GM18498 (cell line): ENCODE data around the gene FSTL3.
"Not testable (repeated sequence)": the region's sequence is repeated elsewhere in the genome, so short reads cannot be mapped to it uniquely, and the experiment has no call there.

Experiments
- ATAC-seq: cut with Tn5 transposase; IDR thresholded peaks from one replicate; pipeline ENCODE4 v1.9.1; 2021; ENCODE audit warnings: mild to moderate bottlenecking, moderate library complexity; ENCODE audit not compliant: unreplicated experiment

Gene FSTL3

DNA sequence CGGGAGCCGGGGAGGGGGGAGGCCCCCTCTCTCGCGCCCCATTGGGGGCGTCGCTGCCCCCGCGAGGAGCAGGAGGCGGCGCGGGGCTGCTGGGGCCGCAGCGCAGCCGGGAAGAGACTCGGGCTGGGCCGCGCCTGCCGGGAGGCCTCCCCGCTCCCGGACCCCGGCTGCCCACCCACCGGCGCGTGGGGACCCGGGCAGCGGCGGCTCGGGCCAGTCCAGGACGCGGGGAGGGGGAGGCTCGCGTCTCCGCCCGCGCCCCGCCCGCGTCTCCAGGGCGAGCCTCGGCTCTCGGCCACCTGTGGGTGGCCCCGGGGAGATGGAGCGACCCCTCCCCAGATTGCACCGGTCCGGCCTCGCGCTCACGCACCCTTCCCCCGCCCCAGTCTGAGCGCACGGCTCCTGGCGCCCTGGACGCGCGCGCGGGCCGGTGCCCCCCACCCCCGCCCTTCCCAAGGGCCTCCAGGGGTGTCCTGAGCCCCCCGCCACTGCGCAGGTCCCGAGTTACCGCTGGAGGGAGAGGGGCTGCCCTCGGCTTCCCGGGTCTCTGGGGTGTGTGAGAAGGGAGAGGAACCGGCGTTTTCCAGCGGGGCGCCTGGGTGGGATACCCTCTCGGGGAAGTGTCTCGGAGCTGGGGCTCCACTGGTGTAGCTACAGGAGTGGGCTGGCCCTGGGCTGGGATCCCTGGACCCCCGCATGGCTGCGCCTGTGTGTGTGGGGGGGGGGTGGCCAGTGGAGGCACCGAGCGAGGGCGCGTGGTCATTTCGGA is 33.2 kb downstream of the FSTL3 start:
- no peak for ATAC-seq

DNA sequence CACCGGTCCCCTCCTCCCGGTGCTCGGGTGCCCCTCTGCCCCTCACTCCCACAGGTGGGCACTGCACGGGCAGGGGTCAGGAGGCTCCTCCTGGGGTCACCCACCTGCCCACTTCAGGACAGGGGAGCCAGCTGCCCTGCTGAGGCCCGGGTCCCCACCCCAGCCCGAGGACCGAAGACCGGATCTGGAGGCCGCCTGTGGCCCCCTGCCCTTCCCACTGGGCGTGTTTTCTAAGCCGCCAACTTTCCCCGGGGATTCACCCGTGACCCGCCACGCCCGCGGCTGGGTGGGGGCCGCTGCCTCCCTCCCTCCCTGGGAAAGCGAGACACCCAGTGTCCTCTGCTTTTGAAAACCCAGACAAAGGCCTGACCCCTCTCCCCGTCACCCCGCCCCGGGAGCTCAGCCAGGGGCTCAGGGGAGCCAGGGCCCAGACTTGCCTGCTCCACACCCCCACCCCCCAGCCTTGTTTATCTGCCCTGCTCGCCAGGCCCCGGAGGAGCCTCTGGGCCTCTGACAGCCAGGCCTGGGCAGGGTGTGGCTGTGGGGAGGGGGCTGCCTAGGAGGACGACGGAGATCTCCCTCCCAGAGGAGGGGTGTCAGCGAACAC is 33.9 kb downstream of the FSTL3 start:
- no peak for ATAC-seq

DNA sequence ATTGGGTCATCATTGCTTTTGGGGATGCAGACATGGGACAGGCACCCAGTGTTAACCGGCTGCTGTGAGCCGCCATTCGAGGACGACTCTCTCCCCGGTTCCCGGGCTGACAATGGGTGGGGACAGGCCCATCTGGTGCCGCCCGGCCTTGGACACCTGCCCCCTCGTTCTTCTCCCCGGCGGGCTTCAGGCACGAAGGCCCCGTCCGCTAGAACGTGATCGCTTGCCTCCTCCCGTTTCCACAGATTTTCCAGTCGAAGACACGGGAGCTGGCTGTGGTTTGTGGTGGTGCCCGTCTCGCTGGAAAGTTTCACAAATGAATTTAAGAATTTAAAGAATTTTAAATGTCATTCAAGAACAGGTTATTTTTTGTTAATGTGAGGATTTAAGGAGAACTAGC is 34.6 kb downstream of the FSTL3 start:
- ATAC-seq = no peak

DNA sequence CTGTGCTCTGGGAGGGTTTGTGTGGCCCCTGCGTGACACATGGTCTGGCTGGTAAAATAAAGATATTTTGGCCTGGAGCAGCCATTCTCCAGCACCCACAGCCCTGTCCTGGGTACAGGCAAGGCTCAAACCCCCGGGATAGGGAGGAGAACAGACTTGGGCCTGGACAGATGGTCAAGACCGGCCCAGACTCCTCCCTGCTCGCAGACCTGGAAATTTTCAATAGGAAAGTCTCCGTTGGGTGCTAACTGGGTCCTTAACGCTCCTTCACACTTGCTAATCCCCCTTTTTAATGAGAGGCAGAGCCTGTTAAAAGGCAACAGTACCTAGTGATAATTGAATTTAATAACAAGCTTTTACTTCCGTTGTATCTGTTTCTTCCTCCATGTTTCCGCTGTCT is 35.1 kb downstream of the FSTL3 start:
- no peak for ATAC-seq

DNA sequence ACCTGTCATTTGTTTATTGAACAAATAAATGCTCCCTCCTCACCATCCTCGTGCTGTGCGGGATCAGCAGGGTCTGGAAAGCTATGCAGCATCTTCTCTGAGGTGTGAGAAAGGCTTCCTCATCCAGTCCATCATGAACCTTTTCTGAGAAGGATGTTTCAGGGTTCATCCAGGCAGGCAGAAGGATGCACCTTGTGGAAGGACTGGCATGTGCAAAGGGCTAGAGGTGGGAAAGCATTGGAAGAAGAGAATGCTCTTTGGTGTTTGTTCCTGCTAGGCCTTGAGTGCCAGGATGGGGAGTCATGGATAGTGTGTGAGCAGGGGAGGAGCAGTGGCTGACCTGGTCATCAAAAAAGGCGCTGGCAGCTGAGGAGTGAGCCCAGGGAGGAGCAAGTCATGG is 39.2 kb downstream of the FSTL3 start:
- ATAC-seq = no peak

DNA sequence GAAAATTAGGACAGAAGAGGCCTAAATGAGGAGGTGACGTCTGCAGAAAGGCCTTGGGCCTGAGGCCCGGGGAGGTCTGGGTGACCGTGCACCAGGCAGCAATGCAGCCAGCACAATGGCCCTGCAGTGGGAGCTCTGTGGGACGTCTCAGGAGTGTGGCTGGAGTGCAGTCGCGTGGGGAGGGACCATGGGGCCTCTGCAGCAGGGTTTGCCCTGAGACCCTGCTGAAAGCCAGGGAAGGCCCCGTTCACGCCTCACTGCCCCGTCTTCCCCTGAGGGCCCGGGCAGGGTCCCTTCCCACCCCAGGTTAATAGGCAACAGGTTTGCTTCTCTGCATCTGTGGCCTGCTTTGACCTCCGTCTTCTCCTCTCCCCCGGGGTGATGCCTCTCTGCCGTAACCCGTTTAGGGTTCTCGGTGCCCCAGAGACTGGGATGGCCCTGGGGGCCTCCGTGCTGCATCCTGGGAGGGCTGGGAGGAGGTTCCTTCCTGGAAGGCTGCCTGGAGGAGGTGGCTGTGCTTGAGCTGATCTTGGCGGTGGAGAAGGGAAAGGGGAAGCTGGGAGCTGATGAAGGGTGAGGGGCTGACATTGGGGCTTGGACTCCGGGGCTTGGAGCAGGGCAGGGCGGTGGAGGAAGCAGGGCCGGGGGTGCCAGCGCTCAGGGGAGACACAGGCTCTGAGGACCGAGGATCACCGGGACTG is 42.2 kb downstream of the FSTL3 start:
- no peak for ATAC-seq

DNA sequence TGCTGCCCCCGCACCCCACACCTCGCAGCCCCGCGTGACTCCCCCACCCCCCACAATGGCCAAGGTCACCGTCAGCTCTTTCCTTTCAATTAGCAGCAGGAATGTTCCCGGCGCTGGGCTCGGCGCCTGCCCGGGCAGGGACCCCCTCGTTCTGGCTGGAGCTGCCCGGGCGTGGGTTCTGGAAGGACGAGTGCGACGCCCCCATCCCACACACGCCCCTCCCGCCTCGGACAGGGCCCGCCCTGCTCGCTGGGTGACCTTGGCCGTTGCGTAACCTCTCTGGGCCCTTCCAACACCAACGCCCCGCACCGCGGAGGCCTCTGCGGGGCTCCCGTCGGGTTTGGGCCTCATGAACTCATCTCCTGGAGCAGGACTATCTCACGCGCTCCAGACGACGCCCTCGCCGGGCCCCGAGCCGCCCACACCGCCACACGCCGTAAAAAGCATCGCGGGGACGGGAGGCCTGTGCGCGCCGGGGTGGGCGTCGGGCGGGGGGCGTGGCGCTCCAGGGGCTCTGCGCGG is 42.9 kb downstream of the FSTL3 start:
- ATAC-seq = no peak

DNA sequence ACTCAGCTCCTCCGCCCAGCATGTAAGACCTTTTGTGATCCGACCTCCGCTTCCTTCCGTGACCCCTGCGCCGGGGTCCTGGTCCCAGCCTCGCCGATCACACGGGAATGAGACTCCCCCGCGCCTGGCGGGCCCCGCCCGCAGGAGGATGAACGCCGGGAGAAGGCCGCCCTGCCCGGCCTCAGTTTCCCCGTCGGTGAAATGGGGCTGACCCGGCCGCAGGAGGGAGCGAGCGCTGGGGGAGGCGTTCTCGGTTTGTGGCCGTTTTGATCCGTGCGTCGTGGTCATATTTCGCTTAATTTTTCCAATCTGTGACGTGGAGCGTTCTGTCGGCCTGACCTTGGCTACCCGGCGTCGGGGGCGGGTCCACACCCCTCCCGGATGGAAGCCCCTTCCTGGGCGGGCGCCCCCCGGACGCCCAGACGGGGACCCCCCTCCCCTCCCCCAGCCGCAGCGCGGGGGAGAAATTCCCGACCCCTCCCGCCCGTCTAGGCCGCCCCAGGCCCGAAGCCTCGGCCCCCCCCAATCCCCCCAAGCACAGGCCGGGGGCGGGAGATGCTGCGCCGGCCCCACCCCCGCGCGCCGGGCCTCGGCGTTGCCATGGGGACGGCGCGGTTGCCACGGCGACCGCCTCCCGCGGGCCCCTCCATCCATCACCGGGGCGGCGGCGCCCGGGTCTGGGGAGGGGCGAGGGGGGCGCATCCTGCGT is 43.6 kb downstream of the FSTL3 start:
- ATAC-seq = no peak

DNA sequence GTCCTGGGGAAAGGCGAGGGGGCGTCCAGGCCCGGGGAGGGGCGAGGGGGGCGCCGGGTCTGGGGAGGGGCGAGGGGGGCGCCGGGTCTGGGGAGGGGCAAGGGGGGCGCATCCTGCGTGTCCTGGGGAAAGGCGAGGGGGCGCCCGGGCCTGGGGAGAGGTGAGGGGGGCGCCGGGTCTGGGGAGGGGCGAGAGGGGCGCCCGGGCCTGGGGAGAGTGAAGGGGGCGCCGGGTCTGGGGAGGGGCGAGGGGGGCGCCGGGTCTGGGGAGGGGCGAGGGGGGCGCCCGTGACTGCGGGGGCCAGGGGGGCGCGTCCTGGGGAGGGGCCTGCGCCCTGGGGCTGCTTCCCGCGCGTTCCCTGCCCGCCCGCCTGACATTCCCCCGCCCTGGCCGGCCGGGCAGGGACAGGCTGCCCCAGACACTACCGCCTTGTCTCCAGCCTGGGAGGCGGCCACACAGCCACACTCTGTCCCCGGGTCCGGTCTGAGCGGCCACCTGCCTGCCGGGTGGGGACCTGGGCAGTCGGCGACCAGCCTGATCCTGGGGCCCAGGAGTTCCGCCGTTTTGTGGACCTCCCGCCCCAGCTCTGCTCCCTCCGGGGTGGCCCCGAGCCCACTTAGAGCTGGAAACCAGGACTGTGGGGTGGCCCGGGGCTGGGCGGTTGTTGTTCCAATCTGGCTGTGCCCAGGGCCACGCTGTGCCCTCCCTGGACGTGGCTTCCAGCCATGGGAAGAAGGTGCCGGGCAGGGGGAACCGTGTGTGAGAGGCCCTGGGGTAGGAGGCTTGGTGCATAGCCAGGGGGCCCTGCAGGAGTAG is 44.4 kb downstream of the FSTL3 start:
- ATAC-seq = no peak

DNA sequence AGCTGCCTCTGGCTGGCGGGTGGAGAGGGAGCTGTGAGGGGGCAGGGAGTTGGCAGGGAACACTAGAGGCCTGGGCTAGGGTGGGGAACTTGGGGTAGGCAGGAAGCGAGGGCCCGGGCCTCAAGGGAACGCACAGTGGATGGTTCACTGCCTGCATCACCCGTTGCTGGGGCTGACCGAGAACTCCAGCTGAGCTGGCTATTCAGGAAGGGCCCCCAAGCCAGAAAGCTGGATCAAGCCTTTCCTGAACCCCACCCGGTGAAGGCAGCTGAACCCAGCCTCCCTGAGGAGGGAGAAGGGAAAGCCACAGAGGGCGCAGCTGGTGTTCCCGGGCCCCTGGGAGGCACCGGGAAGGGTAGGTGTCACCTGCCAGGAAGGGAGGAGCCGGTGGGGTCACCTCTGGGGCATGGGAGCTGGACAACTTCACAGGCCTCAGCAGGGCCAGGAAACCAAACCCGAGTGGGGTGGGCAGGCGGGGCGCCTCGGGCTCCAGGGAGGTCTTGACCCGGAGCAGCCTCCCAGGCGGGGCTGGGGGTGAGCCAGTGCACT is 46.4 kb downstream of the FSTL3 start:
- ATAC-seq = no peak

DNA sequence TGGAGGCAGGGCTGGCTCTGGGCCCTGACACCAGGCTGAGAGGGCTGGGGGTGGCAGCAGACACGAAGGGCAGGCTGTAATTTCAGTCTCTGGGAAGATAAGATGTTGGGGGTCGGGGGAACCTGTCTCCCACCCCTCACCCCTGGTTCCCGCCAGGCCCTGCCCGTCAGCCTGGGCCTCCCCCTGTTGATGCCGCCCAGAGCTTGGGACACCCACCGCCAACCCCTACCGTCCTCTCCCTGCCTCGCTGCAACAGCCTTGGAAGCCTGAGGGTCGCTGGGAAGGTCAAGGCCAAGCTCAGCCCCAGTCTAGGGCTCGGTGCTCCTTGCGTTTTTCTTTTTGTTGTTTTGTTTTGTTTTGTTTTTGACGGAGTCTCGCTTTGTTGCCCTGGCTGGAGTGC is 47.1 kb downstream of the FSTL3 start:
- no peak for ATAC-seq

DNA sequence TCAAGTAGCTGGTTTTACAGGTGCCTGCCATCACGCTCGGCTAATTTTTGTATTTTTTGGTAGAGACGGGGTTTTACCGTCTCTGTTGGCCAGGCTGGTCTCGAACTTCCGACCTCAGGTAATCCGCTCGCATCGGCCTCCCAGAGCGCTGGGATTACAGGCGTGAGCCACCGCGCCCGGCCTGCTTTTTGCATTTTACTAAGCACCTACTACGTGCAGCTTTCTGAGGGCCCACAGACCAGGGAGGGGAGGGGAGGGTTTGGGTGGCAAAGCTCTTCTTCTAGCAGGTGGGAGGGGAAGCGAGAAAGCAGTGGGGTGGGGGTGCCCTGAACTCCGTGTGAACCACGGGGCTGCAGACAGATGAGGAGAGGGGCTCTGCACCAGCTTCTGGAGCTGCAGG is 47.5 kb downstream of the FSTL3 start:
- ATAC-seq = no peak

DNA sequence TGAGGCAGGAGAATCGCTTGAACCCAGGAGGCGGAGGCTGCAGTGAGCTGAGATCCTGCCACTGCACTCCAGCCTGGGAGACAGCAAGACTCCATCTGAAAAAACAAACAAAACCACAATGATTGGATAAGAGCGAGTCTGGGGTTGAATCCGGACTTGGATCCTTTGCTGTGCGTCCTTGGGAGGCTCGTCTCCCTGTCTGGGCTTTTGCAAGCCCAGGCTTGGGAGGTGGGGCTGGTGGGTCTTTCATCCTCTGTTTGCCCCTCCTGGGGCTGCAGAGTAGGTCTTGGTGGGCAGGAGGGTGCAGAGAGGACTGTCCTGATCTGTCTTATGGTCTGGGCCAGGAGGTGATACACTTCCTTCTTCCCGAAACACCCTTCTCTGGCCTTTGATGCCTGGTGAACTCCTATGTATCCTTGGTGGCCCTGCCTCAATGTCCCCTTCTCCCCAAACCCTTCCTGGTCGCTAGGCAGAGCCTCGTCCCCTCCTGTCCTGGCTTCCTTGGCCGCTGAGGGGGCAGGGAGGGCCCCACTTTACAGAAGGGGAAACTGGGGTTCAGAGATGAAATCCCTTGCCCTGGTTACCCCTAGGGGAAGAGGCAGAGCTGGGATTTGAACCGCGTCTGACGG is 49.4 kb downstream of the FSTL3 start:
- ATAC-seq = no peak

DNA sequence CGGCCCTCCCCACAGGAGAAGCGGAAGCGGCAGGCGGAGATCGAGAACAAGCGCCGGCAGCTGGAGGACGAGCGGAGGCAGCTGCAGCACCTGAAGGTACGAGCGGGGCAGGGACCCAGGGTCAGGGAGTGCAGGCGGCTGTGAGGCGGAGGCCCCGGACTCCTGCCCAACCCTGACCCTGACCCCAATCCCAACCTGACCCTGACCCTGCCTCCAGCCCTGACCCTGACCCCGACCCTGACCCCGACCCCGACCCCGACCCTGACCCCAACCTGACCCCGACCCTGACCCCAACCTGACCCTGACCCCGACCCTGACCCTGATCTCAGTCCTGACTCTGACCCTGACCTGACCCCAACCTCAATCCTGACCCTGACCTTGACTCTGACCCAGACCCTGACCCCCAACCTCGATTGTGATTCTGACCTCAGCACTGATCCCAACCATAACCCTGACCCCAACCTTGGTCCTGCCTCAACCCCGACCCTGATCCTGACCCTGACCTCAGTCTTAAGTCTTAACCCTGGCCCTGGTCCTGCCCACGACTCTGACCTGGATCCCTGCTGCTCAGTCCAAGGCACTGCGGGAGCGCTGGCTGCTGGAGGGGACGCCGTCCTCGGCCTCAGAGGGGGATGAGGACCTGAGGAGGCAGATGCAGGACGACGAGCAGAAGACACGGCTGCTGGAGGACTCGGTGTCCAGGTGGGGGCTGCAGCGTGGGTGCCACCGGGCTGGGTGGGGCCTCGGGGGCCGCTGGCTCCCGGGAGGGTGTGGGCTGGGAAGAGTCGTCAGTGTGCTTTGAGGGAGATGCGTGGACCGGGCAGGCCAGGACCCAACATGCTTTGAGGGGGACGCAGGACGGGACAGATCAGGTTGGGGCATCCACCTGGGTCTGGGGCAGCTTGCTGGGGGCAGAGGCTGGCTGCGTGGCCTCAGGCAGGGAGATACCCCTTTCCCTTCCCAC is 51.1 kb downstream of the FSTL3 start:
- ATAC-seq = no peak

DNA sequence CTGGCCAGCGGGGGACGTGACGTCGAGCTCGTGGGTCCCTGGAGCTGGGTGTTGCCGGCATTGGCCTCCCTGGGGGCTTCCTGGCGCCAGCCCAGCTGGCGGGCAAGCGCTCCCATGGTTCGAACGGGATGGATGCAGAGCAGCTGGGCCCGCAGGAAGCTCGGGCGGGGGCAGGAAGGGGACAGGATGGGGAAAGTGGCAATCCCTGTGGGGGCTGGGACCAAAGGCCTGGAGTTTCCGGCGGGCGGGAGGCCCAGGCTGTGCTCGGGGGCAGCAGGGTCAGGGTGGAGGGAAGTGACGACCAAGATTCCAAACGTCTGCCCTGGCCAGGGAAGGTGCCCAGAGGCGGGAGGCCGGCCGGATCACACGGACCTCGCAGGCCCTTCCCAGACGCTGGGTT is 51.8 kb downstream of the FSTL3 start:
- no peak for ATAC-seq

DNA sequence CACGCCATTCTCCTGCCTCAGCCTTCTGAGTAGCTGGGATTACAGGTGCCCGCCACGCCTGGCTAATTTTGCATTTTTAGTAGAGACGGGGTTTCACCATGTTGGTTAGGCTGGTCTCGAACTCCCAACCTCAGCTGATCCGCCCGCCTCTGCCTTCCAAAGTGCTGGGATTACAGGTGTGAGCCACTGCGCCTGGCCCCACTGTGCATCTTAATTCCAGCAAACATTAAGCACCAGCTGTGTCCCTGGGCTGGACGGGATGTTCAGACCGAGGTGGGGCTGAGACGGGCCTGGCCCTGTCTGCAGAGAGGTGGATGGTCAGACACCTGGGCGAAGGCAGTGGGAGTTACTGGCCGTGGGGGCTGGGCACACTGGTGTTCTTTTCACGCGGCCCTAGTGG is 53.4 kb downstream of the FSTL3 start:
- ATAC-seq = not testable (repeated sequence)

DNA sequence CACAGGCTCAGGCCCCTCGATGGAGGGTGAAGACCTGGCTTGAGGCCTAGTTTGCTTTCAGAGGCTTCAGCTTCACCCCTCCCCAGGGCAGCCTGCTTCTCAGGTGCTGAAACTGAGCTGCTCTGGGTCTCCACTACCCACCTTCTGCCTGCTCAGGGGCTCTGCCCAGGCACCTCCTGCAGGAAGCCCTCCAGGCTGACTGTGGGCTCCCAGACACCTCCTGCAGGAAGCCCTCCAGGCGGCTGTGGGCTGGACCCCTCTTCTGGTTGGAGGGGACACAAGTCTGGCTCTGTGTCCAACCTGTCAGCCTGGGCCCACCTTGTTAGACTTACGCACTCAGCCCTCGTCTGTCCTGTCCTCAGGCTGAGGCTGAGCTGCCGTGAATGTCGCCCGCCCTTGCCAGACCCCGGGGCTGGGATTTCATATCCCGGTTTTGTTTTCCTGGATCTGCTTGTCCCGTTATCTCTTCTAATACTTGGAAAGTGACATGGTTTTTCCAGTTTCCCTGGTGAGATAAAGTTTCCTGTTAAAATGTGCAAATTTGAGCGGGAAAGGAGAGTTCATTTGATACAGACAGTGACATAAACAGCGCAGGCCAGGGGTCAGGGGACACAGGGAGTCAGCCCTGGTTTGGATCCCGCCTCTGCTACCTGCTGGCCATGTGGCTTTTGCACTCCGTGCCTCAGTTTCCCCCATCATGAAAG is 53.9 kb downstream of the FSTL3 start:
- ATAC-seq = no peak

DNA sequence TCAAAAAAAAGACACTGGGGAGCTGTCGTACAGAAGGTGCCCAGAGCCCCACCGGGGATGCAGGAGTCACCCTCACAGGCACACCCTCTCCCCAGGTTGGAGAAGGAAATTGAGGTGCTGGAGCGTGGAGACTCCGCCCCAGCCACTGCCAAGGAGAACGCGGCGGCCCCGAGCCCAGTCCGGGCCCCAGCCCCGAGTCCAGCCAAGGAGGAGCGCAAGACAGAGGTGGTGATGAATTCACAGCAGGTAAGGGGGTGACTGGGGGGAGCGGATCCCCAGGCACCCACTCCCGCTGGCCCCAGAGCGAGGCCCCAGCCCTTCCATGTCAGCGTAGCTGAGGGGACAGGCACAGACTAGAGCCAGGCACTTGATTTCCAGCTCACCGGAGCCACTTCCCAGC is 54.8 kb downstream of the FSTL3 start:
- ATAC-seq = no peak
